ENCODE data around the gene SIPA1L3. TPM values are rescaled to one million over a fixed set of nuclear protein-coding genes. Genes with fewer than 3 reads are reported as not detected.

The SIPA1L3 gene
- total RNA-seq, 2 donors from 2014 or later = 136 to 180 TPM

GRCh38 chr19:38250428-38250820, 343.4 kb downstream of the SIPA1L3 start:
- ATAC-seq = no peak
- no peak for DNase-seq
- intact Hi-C loops (cut with DNase I, micrococcal nuclease) = loop anchor here in 1 of 2 donors (10.0 kb wide), 1 partner anchor 74 kb away; no protein-coding TSS in a partner anchor

- DNase-seq = peak; percentile 75 to 80
- intact Hi-C loops (cut with DNase I, micrococcal nuclease) = loop anchor here in 1 of 2 donors (10.0 kb wide), 1 partner anchor 74 kb away; no protein-coding TSS in a partner anchor
- ATAC-seq = peak; percentile 85
Measured at GRCh38 chr19:38250821-38251563, 344.0 kb downstream of the SIPA1L3 start.

GRCh38 chr19:38251564-38252051, 344.6 kb downstream of the SIPA1L3 start:
- intact Hi-C loops (cut with DNase I, micrococcal nuclease) = loop anchor here in 1 of 2 donors (10.0 kb wide), 1 partner anchor 73 kb away; no protein-coding TSS in a partner anchor
- DNase-seq = no peak
- ATAC-seq = no peak

GRCh38 chr19:38252385-38252784, 345.4 kb downstream of the SIPA1L3 start:
- DNase-seq (no peak), ATAC-seq (no peak)
- intact Hi-C loops (cut with DNase I, micrococcal nuclease) = loop anchor here in 1 of 2 donors (10.0 kb wide), 1 partner anchor 72 kb away; no protein-coding TSS in a partner anchor

GRCh38 chr19:38252941-38253691, 346.1 kb downstream of the SIPA1L3 start:
- DNase-seq (peak in 1 of 2 donors; percentile 35), ATAC-seq (no peak)
- intact Hi-C loops (cut with DNase I, micrococcal nuclease) = loop anchor here in 1 of 2 donors (10.0 kb wide), 1 partner anchor 72 kb away; no protein-coding TSS in a partner anchor

- DNase-seq (no peak), ATAC-seq (no peak)
Measured at GRCh38 chr19:38253788-38254187, 346.8 kb downstream of the SIPA1L3 start.

GRCh38 chr19:38255383-38256014, 348.5 kb downstream of the SIPA1L3 start:
- DNase-seq (no peak), ATAC-seq (no peak)
- intact Hi-C loops (cut with DNase I, micrococcal nuclease) = loop anchor here in 1 of 2 donors (10.0 kb wide), 1 partner anchor 69 kb away; no protein-coding TSS in a partner anchor

More at GRCh38 chr19:38253788-38254187, 346.8 kb downstream of the SIPA1L3 start:
- intact Hi-C loops (cut with DNase I, micrococcal nuclease) = loop anchor here in 1 of 2 donors (10.0 kb wide), 1 partner anchor 71 kb away; no protein-coding TSS in a partner anchor

Other genes starting within 250 kb of the SIPA1L3 start
- 1 to 10 TPM; 5.7 to 6.1 TPM for gene ZNF607, start 187.4 kb upstream of the SIPA1L3 start, total RNA-seq
- 1 to 10 TPM; 6.0 to 7.4 TPM for gene ZNF573, start 127.6 kb upstream of the SIPA1L3 start, total RNA-seq
- not detected for gene WDR87, start 614 bp upstream of the SIPA1L3 start, total RNA-seq

All from left colon (tissue), 2 donors.